22Rv1 (cell line): ENCODE measurements around the gene SYNE2.

Source experiments
- H3K27ac ChIP-seq: fragments of 450-650 bp; 2 replicates; pipeline ENCODE4 v1.5.1; 2017
- CTCF ChIP-seq: fragments of 450-650 bp; IDR thresholded peaks from 2 replicates; pipeline ENCODE4 v1.5.1; 2017; ENCODE audit warnings: mild to moderate bottlenecking
- ZFX ChIP-seq: fragments of 450-650 bp; IDR thresholded peaks from 2 replicates; pipeline ENCODE4 v1.6.1; 2017; ENCODE audit warnings: antibody characterized with exemption, borderline replicate concordance

Gene SYNE2

GRCh38 chr14:64198486-64198885 is 345.7 kb downstream of the SYNE2 start:
- H3K27ac ChIP-seq: no peak overlapping the region
- no peak for TF ChIP-seq CTCF
- TF ChIP-seq ZFX: no peak

GRCh38 chr14:64200170-64200569 is 347.4 kb downstream of the SYNE2 start:
- no peak for TF ChIP-seq CTCF
- no peak for TF ChIP-seq ZFX

GRCh38 chr14:64201296-64201695 is 348.5 kb downstream of the SYNE2 start:
- no peak overlapping the region for H3K27ac ChIP-seq
- no peak for TF ChIP-seq ZFX
- no peak for TF ChIP-seq CTCF

More at GRCh38 chr14:64200170-64200569, 347.4 kb downstream of the SYNE2 start:
- no peak overlapping the region for H3K27ac ChIP-seq

GRCh38 chr14:64201921-64202545 is 349.2 kb downstream of the SYNE2 start:
- TF ChIP-seq CTCF: no peak
- no peak for TF ChIP-seq ZFX
- no peak overlapping the region for H3K27ac ChIP-seq

- no peak overlapping the region for H3K27ac ChIP-seq
Measured at GRCh38 chr14:64202716-64203115, 349.9 kb downstream of the SYNE2 start.

GRCh38 chr14:64203366-64204006 is 350.7 kb downstream of the SYNE2 start:
- no peak for TF ChIP-seq ZFX
- no peak overlapping the region for H3K27ac ChIP-seq

More at GRCh38 chr14:64202716-64203115, 349.9 kb downstream of the SYNE2 start:
- TF ChIP-seq CTCF: no peak
- no peak for TF ChIP-seq ZFX

GRCh38 chr14:64208261-64208660 is 355.5 kb downstream of the SYNE2 start:
- H3K27ac ChIP-seq: no peak overlapping the region
- TF ChIP-seq CTCF: no peak
- TF ChIP-seq ZFX: no peak
